GM13976 (cell line): ENCODE data around the gene GOLGA6L24.
"Not testable (repeated sequence)": the region's sequence is repeated elsewhere in the genome, so short reads cannot be mapped to it uniquely, and the experiment has no call there.

Experiments
- DNase-seq: peaks from one replicate; pipeline ENCODE4 v3.0.0; 2012; ENCODE audit warnings: low spot score
- in situ Hi-C: fragments of 300-500 bp; cut with MboI; formaldehyde crosslinking; loops from one replicate; pipeline ENCODE4 v1.12.0; 2022; ENCODE audit warnings: low sequenced_read_pairs, mixed read lengths, inconsistent platforms; ENCODE audit not compliant: unreplicated experiment

Gene GOLGA6L24, protein sequence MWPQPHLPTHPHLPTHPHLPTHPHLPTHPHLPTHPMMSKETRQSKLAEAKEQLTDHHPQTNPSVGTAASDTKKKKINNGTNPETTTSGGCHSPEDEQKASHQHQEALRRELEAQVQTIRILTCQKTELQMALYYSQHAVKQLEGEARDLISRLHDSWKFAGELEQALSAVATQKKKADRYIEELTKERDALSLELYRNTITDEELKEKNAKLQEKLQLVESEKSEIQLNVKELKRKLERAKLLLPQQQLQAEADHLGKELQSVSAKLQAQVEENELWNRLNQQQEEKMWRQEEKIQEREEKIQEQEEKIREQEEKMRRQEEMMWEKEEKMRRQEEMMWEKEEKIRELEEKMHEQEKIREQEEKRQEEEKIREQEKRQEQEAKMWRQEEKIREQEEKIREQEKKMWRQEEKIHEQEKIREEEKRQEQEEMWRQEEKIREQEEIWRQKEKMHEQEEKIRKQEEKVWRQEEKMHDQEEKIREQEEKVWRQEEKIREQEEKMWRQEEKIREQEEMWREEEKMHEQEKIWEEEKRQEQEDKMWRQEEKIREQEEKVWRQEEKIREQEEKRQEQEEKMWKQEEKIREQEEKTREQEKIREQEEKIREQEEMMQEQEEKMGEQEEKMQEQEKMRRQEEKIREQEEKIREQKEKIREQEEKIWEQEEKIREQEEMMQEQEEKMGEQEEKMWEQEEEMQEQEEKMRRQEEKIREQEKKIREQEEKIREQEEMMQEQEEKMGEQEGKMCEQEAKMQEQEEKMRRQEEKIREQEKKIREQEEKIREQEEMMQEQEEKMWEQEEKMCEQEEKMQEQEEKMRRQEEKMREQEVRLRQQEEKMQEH

DNA sequence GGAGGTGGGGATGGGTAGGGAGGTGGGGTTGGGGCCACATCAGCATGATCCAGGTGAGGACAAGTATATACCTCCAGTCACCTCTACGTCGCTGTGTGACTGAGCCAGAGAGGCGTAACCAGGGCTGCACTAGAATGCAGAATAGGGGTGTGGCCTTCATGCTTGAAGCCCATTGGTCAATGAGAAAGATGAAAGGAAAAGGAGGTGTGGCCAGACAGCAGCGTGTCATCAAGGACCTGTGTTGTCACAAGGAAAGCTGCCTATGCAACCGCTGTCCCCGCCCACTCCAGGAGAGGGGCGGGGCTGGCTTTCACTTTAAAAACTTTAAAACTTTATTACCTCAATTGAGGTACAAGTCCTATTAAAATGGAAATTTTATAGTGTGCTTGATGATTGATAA is at the start of gene GOLGA6L24:
GOLGA6L24 (minus strand) TSS at position 101 of the 400 bp plus-strand sequence; CDS start at position 40, 61 bp downstream.
- in situ Hi-C loops, DNase-seq: not testable (repeated sequence)

DNA sequence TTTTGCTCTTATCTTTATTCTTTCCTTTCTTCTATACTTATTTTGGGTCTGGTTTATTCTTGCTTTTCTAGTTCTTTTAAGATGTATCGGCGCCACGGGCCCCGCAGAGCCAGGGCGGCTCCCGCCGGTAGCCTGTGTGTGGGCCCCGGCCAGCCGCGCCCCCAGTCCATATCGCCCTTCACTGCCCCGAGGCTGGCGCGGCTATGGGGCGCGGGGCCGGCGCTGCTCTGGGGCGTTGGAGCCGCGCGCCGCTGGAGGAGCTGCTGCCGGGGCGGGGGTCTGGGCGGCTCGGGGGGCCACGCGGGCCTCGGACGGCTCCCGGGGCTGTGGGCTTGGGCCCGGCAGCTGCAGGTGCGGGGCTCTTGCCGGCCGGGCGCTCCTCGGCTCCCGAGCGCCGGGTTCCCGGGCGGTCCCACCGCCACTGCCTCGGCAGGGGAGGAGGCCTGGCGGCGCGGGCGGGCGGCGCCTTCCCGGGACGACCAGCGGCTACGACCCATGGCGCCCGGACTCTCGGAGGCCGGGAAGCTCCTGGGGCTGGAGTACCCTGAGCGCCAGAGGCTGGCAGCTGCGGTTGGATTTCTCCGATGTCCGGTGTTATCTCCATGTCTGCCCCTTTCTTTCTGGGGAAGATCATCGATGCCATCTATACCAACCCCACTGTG is 45.0 kb upstream of the GOLGA6L24 start:
- in situ Hi-C loops, DNase-seq: not testable (repeated sequence)

DNA sequence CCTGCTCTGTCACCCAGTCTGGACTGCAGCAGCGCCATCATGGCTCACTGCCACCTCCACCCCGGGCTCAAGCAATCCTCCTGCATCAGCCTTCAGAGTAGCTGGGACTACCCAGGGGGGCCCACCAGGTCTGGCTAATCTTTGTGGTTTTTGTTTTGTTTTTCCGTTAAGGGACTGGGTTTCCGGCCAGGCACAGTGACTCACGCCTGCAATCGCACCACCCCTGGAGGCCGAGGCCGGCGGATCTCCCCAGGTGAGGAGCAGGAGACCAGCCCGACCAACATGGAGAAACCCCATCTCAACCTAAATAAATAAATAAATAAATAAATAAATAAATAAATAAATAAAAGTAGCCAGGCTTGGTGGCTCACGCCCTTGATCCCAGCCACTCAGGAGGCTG is 38.1 kb upstream of the GOLGA6L24 start:
- in situ Hi-C loops, DNase-seq: not testable (repeated sequence)

DNA sequence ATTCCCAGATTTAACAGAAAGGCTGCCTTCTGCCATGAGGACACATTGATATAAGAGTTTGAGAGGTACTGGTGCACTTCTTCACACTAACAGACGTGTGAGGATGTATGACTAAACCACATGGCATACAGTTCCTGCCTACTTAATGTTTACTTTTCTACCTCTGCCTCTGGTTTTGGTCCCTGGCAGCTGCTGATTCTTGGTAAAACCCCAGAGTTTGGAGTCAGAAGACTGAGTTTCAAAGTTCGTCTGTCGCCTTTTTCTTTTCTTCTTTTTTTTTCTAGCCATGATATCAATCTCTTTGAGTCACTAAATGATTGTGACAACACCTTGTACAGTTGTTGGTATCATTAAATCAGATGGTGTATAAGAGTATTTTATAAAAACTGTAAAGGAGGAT is 22.2 kb upstream of the GOLGA6L24 start:
- DNase-seq = not testable (repeated sequence)

DNA sequence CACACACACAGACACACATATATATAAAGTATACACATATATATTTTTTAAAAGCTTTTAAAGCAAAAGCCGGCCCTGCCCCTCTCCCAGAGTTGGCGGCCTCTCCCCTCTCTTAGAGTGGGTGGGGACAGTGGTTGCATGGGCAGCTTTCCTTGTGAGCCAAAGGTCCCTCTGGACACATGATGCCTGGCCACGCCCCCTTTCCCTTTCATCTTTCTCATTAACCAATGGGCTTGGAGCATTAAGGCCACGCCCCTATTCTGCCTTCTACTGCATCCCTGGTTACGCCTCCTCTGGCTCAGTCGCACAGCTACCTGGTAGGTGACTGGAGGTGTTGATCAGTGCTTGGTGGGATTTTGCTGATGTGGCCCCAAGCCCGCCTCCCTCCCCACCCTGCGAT is 20.5 kb upstream of the GOLGA6L24 start, which contains the start of gene GOLGA8F:
GOLGA8F (plus strand) TSS at position 301 of the 400 bp plus-strand sequence; CDS start at position 399, 98 bp downstream.
- in situ Hi-C loops, DNase-seq: not testable (repeated sequence)

More for the DNA sequence above, 22.2 kb upstream of the GOLGA6L24 start:
- in situ Hi-C loops = not testable (repeated sequence)

DNA sequence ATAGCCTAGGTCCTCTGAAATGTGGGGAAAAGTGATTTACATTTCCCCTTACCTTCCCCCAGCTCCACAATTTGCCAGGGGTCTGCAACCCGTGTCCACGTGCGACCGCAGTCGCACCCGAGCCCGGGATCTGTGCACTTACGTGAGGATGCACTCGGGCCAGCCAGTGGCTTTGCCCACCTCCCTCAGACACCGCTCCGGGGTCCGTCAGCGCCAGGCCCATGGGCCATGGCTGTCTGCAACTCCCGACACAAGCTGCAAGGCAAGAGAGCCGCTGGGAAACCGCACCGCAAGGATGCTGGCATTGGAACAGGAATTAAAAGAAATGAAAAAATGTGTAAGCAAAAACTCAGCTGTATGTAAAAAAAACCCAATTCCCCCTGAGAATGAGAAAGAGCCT is 7.6 kb upstream of the GOLGA6L24 start:
- in situ Hi-C loops = not testable (repeated sequence)

DNA sequence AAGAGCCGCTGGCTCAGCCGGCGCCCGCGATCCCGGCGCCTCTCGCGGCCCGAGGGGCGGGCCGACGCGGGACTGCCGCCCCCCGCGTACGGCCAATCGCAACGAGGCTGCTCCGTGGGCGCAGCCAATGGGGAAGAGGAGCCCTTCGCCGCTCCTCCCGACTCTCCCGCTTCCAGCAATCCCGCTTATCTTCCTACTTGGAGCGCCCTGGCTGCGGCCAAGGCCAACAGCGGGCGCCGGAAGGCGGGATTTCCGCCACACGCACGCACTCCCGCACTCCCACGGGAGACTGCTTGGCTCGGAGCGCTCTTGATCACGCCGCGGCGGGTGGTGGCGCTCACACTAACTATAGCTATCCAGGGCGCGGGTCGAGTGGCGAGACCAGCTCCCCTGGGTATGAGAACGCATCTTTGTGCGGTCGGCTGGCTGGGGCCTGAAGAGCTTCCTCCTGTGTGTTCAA is 35.7 kb downstream of the GOLGA6L24 start, which contains the start of gene HERC2:
HERC2 (minus strand) TSS at position 51 of the 460 bp plus-strand sequence. CDS start 746 bp downstream, outside the sequence.
- in situ Hi-C loops, DNase-seq: not testable (repeated sequence)

More for the DNA sequence above, 7.6 kb upstream of the GOLGA6L24 start:
- DNase-seq = not testable (repeated sequence)

DNA sequence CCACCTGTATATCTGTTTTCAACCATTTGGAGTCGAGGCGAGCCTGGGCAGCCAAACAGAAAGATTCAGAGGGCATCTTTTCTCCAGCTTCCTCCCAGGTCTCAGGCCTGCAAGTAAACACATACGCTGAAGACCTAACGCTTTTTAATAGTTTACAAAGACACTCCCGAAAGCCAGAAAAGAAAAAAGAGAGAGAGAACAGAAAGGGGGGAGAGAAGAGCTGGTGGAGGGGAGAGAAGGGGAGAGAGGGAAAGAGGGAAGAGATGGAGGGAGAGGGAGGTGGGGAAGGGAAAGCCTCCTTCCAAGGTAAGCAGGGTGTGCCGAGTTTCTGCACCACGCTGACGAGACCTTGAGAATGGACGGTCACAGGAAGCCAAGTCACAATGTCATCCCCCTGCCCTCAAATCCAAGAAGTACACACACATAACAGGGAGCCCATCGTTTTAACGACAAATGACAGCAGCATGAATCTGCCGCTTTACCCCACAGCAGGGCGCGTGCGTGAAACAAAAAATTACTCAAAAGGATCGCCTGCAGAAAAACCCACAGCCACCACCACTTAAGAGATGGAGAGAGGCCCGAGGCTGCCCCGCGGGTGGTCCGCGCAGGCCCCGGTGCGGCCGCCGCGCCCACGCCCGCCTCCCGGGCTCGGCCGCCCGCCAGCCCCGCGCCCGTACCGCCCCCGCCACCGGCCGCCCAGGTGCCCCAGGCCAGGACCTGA is 36.4 kb downstream of the GOLGA6L24 start:
- DNase-seq, in situ Hi-C loops: not testable (repeated sequence)

DNA sequence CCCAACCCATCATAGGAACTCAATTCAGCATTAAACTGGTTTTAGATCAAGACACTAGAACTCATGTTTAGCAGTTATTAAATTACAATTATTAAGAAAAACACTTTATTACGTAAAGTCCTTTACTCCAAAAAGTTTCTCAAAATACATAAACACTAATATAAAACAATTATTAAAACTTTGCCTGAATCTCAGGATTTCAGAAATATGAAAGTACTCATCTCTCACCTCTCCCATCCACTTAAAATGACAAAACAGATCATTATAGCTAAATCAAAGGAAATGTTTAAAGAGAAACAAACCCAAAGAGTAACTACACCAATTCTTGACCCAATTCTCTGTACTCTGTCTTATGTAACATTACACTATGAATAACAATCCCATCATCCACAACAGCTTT is 38.2 kb downstream of the GOLGA6L24 start:
- in situ Hi-C loops, DNase-seq: not testable (repeated sequence)

DNA sequence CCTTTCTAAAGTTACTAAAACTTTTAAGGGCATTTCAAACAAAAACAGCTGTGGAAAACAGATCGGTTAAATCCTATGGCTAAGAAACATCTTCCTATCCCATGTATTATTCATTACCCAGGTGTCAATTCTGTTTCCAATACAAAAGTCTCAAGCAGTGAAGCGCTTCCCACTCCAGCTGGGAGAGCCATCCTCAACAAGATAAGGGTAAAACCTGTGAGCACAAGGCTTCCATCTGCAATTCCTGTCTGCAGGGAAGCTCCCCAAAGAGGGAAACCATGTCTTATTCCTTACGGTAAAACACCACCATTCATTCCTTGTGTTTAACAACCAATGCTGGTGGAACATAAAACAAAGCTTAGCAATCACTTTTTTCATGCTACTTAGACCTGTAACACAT is 39.1 kb downstream of the GOLGA6L24 start:
- in situ Hi-C loops = not testable (repeated sequence)

DNA sequence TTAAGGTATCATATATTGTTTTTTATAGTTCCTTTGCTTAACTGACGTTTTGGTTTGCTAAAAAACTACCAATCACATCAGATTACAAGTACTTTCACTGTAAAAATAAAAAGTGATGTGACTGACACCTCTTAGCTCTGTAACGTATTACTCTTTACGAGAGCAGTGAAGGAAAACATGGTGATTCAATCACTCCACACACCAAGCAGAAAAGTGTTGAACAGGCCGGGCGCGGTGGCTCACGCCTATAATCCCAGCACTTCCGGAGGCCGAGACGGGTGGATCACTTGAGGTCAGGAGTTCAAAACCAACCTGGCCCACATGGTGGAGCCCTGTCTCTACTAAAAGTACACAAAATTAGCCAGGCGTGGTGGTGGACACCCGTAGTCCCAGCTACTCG is 39.8 kb downstream of the GOLGA6L24 start:
- in situ Hi-C loops = not testable (repeated sequence)

More for the DNA sequence above, 39.1 kb downstream of the GOLGA6L24 start:
- DNase-seq = not testable (repeated sequence)

DNA sequence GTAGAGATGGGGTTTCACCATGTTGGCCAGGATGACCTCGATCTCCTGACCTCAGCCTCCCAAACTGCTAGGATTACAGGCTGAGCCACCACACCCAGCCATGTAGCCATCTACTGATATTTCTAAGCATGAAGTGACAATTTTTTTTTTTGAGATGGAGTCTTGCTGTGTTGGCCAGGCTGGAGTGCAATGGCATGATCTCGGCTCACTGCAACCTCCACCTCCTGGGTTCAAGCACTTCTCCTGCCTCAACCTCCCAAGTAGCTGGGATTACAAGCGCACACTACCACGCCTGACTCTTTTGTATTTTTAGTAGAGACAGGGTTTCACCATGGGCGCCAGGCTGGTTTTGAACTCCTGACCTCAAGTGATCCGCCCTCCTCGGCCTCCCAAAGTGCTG is 40.9 kb downstream of the GOLGA6L24 start:
- in situ Hi-C loops, DNase-seq: not testable (repeated sequence)

More for the DNA sequence above, 39.8 kb downstream of the GOLGA6L24 start:
- not testable (repeated sequence) for DNase-seq

DNA sequence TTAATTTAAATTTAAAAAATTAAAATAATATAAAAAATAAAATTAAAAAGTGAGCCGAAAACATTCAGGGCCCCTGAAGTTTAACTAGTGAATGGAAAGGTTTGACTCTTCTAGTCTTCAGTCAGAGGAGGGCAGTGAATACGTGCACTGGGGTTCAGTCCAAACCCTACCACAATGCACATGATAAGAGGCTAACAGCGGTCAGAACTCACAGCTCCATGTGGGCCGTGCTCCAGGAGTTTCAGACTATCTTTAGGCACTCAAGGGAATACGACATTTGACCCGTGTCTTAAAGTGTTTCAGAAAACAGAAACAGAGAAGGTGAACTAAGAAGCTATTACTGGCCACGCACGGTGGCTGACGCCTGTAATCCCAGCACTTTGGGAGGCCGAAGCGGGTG is 47.4 kb downstream of the GOLGA6L24 start:
- DNase-seq, in situ Hi-C loops: not testable (repeated sequence)

DNA sequence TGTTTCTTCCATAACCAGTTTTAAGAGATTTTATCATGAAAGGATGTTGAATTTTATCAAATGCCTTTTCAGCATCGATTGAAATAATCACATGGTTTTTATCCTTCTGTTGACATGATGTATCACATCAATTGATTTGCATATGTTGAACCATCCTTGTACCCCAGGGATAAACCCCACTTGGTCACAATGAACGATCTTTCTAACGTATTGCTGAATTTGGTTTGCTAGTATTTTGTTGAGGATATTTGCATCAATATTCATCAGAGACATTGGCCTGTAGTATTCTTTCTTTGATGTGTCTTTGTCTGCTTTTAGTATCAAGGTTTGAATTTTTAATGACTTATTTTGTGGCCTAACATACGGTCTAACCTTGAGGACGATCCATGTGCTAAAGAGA is 49.2 kb downstream of the GOLGA6L24 start:
- in situ Hi-C loops, DNase-seq: not testable (repeated sequence)
